ENCODE results near the gene RPS18. TPM values are rescaled to one million over a fixed set of nuclear protein-coding genes. Genes with fewer than 3 reads are reported as not detected.

RPS18 gene
- total and polyA plus RNA-seq, 10 of the 15 experiments (the other 5 are each of a cell fraction or from before 2014, with no cell fraction given): 4,228 to 20,828 (median 7,406) TPM

- TF ChIP-seq ZNF592 (IDR thresholded peaks at IDR 0.05) (peak; percentile 47; the same call in 1 of the 2 replicates), LARP7 (IDR thresholded peaks at IDR 0.05) (peak; percentile 99), SP1 (IDR thresholded peaks at IDR 0.05; ENCODE audit: low read depth, low read length) (peak; percentile 20), POU2F2 (IDR thresholded peaks at IDR 0.05; ENCODE audit: borderline replicate concordance, low read depth, low read length) (peak; percentile 48; the same call in 2 of the 3 replicates), GATAD2B (conservative IDR thresholded peaks at IDR 0.05; ENCODE audit: low read depth) (peak; percentile 99), BRCA1 (IDR thresholded peaks at IDR 0.05; ENCODE audit: low read depth, low read length) (0 out of 2 replicates have a peak, but pooled peaks have one; percentile 16), ZBTB11 (CRISPR knock-in tag; IDR thresholded peaks at IDR 0.05) (peak; percentile 4; the same call in 1 of the 2 replicates), TCF3 (IDR thresholded peaks at IDR 0.05; ENCODE audit: borderline replicate concordance, insufficient read depth, low read depth, low read length) (peak; percentile 71), BMI1 (IDR thresholded peaks at IDR 0.05; ENCODE audit: borderline replicate concordance) (no peak), BHLHE40 (IDR thresholded peaks at IDR 0.05; ENCODE audit: borderline replicate concordance in 1 of 2, low read depth in 2 of 2, low read length in 1 of 2) (peak; percentile 10 to 82; a peak in 2 of 4 replicates), DPF2 (IDR thresholded peaks at IDR 0.05) (peak; percentile 91), EGR1 (IDR thresholded peaks at IDR 0.05; ENCODE audit: borderline replicate concordance in 1 of 2, low read depth in 2 of 2, low read length in 2 of 2) (peak in 1 of 2 experiments; percentile 83; a peak in 2 of 3 replicates), ZSCAN29 (IDR thresholded peaks at IDR 0.05) (0 out of 2 replicates have a peak, but pooled peaks have one; percentile 32), PAX5 (IDR thresholded peaks at IDR 0.05; ENCODE audit: borderline replicate concordance, low read depth, low read length) (peak; percentile 89; the same call in 1 of the 2 replicates), TCF12 (IDR thresholded peaks at IDR 0.05; ENCODE audit: low read depth, low read length) (peak; percentile 49; the same call in 1 of the 2 replicates), CREM (IDR thresholded peaks at IDR 0.05; ENCODE audit: low read depth) (peak; percentile 58), POLR2AphosphoS5 (IDR thresholded peaks at IDR 0.05; ENCODE audit: low read length) (peak; percentile 91), RB1 (IDR thresholded peaks at IDR 0.05; ENCODE audit: borderline replicate concordance) (peak; percentile 76; the same call in 1 of the 2 replicates), ZNF24 (IDR thresholded peaks at IDR 0.05) (peak; percentile 46; the same call in 1 of the 2 replicates)
- TF ChIP-seq, protein P1, sequence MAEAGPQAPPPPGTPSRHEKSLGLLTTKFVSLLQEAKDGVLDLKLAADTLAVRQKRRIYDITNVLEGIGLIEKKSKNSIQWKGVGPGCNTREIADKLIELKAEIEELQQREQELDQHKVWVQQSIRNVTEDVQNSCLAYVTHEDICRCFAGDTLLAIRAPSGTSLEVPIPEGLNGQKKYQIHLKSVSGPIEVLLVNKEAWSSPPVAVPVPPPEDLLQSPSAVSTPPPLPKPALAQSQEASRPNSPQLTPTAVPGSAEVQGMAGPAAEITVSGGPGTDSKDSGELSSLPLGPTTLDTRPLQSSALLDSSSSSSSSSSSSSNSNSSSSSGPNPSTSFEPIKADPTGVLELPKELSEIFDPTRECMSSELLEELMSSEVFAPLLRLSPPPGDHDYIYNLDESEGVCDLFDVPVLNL (IDR thresholded peaks at IDR 0.05; ENCODE audit: low read depth, low read length): peak; percentile 51; the same call in 1 of the 2 replicates
These were observed 5.2 kb downstream of the RPS18 start, which contains the start of gene B3GALT4 (continued) for GRCh38 chr6:33276864-33277662.
